ENCODE data around the gene SPHK2.

The SPHK2 gene

GRCh38 chr19:48636859-48637448 lies 17.6 kb downstream of the SPHK2 start, which contains the start of gene DBP:
DBP (minus strand) TSS chr19:48637379; CDS start chr19:48636994, 385 bp downstream.
- TF ChIP-seq, protein P1, sequence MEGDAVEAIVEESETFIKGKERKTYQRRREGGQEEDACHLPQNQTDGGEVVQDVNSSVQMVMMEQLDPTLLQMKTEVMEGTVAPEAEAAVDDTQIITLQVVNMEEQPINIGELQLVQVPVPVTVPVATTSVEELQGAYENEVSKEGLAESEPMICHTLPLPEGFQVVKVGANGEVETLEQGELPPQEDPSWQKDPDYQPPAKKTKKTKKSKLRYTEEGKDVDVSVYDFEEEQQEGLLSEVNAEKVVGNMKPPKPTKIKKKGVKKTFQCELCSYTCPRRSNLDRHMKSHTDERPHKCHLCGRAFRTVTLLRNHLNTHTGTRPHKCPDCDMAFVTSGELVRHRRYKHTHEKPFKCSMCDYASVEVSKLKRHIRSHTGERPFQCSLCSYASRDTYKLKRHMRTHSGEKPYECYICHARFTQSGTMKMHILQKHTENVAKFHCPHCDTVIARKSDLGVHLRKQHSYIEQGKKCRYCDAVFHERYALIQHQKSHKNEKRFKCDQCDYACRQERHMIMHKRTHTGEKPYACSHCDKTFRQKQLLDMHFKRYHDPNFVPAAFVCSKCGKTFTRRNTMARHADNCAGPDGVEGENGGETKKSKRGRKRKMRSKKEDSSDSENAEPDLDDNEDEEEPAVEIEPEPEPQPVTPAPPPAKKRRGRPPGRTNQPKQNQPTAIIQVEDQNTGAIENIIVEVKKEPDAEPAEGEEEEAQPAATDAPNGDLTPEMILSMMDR (IDR thresholded peaks at IDR 0.05; ENCODE audit: unreplicated experiment in 3 of 3): peak in 1 of 3 experiments; percentile 24
- Mint-ChIP-seq H3K36me3 (ENCODE audit: low read depth) (peaks cover 5% of the 10 kb centered on the region), H3K27ac (peak within 1 kb of the TSS; percentile 95 to 97 (median 97)), H3K9me3 (no peaks in the 10 kb centered on the region), H3K4me3 (peak within 1 kb of the TSS; percentile 86 to 97 (median 86)), H3K4me1 (peaks cover 29% of the 10 kb centered on the region), H3K27me3 (ENCODE audit: low read depth) (no peaks in the 10 kb centered on the region)

- Mint-ChIP-seq H3K27ac (peak overlapping the region; percentile 95 to 97 (median 97)), H3K4me1 (peaks cover 29% of the 10 kb centered on the region), H3K4me3 (peak overlapping the region; percentile 84 to 86 (median 86)), H3K27me3 (ENCODE audit: low read depth) (no peaks in the 10 kb centered on the region), H3K9me3 (no peaks in the 10 kb centered on the region), H3K36me3 (ENCODE audit: low read depth) (peaks cover 5% of the 10 kb centered on the region)
- TF ChIP-seq, protein P1 (IDR thresholded peaks at IDR 0.05; ENCODE audit: unreplicated experiment in 3 of 3): no peak
Observed at GRCh38 chr19:48637449-48637947, 18.2 kb downstream of the SPHK2 start.

DNA sequence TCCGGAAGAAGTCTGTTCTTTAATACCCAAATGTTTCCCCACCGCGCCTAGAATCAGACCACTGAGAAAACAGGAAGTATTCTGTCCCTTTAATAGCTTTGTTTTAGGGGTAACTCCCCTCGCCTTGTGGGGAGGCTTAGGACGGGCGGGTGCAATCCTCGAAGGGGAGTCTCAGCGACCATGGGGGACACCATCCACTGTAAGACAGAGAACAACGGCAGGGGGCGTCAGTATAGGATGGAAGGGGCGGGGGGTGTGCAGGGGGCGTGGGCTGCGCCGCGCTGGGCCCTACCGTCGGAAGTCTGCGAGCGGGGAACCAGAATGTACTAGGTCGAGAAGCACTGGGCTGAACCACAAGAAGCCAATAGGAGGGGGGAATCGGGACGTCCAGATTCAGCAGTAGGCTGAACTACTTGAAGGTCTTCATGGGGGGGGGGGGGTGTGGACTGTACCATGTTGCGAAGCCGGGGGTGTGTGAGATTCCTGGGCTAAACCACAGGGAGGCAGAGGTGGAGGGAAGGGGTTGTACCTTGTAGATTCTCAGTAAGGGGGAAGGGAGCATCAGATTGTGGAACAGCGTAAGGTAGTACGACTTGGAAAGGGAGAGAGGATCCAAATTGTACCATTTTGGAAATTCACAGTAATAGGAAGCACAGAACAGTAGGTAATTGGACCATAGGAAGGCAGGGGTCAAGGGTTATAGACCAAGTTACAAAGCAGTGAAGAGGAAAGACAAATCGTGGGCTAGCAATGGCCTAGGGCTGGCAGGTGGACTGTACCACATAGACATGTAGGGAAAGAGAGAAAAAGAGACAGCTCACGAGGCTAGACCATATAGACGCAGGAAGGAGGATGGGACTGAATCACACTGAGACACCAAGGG lies 18.9 kb downstream of the SPHK2 start:
- Mint-ChIP-seq H3K27ac (peak overlapping the region; percentile 95 to 97 (median 97)), H3K27me3 (ENCODE audit: low read depth) (no peaks in the 10 kb centered on the region), H3K4me1 (peaks cover 28% of the 10 kb centered on the region), H3K36me3 (ENCODE audit: low read depth) (peaks cover 5% of the 10 kb centered on the region), H3K9me3 (no peaks in the 10 kb centered on the region), H3K4me3 (peak overlapping the region; percentile 84 to 86 (median 86))
- TF ChIP-seq, protein P1 (IDR thresholded peaks at IDR 0.05; ENCODE audit: unreplicated experiment in 3 of 3): peak in 1 of 3 experiments; percentile 26

GRCh38 chr19:48638831-48639381 lies 19.6 kb downstream of the SPHK2 start:
- Mint-ChIP-seq H3K4me3 (peak overlapping the region; percentile 84 to 86 (median 86)), H3K4me1 (peaks cover 28% of the 10 kb centered on the region), H3K27ac (peak overlapping the region; percentile 95 to 97 (median 97)), H3K36me3 (ENCODE audit: low read depth) (peaks cover 5% of the 10 kb centered on the region), H3K9me3 (no peaks in the 10 kb centered on the region), H3K27me3 (ENCODE audit: low read depth) (no peaks in the 10 kb centered on the region)
- TF ChIP-seq, protein P1 (IDR thresholded peaks at IDR 0.05; ENCODE audit: unreplicated experiment in 3 of 3): no peak

DNA sequence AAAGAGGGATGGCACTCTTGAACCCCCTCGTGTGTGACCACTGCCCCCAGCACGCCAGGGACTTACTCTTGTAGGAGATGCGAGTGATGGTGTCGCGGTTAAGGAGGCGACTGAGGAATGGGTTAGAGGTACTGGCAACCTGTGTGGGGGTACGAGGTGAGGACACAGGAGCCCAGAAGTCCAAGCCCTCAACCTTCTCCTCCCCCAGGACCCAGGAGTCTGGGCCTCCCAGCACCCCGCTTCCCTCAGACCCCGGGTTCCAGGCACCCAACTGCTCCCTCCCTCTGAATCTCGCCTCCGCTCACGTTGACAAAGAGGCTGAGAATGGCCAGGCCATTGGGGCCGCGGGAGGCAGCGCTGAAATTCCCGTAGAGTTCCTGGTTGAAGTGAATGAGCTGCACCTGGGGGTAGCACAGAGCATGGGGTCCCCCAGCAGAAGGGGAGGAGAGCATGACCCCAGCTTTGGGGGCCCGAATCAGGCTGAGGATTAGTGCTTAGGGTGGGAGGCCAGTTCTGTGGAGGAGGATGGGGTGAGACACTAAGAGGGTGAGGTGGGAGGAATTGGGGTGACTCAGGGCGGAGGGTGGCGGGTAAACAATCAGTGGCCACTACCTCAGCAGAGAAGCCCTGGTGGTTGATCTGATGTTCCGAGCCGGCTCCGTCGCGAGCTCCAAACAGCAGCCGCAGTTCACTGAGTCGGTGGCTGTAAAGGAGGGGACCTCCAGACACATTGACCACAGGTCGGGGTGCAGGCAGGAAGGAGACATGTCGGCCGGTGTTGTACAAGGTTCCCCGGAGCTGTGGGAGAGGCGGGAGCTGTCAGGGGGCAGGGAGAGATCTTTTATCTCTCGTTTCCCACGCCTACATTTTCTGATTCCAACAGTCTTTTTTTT lies 20.4 kb downstream of the SPHK2 start:
- Mint-ChIP-seq H3K4me3 (peak overlapping the region in 2 of 3 experiments; percentile 15 to 26), H3K4me1 (peaks cover 27% of the 10 kb centered on the region), H3K27me3 (ENCODE audit: low read depth) (no peaks in the 10 kb centered on the region), H3K36me3 (ENCODE audit: low read depth) (peaks cover 5% of the 10 kb centered on the region), H3K27ac (peak overlapping the region in 2 of 3 experiments; percentile 52 to 97), H3K9me3 (no peaks in the 10 kb centered on the region)
- TF ChIP-seq, protein P1 (IDR thresholded peaks at IDR 0.05; ENCODE audit: unreplicated experiment in 3 of 3): no peak
